BJ (cell line): Measurements from ENCODE around the gene PHF2. TPM values are rescaled to one million over a fixed set of nuclear protein-coding genes. Genes with fewer than 3 reads are reported as not detected.
A peak's percentile ranks its signal among the peaks of the same experiment; 100 is the strongest.

Experiments
- CTCF ChIA-PET: fragments of 350-600 bp; formaldehyde crosslinking; extraction: SDS; loops from one replicate; lab custom pipeline; 2021; ENCODE audit warnings: antibody characterized with exemption, inconsistent platforms; lab: Yijun Ruan, JAX
- POLR2A ChIA-PET: fragments of 300-600 bp; sonication (Branson Sonifier 250); formaldehyde crosslinking; extraction: SDS; loops from one replicate; lab custom pipeline; 2021; ENCODE audit warnings: antibody characterized with exemption; lab: Charles Lee
- DNase-seq: peaks from one replicate; pipeline ENCODE4 v3.0.0-alpha.2; 2011; ENCODE audit warnings: low read depth
- H3K27me3 ChIP-seq: 2 replicates; pipeline ENCODE4 v1.6.0; 2011; ENCODE audit warnings: low read length; ENCODE audit not compliant: control insufficient read depth, insufficient read depth
- H3K36me3 ChIP-seq: 2 replicates; pipeline ENCODE4 v1.5.1; 2011; ENCODE audit warnings: low read length; ENCODE audit not compliant: control insufficient read depth, insufficient read depth
- H3K4me3 ChIP-seq: 2 replicates; pipeline ENCODE4 v1.5.1; 2011; ENCODE audit warnings: low read depth, mild to moderate bottlenecking, control low read depth, low read length
- CTCF ChIP-seq: IDR thresholded peaks from 2 replicates; pipeline ENCODE4 v1.5.1; 2011; ENCODE audit warnings: low read depth, mild to moderate bottlenecking, control low read depth, inconsistent platforms, low read length, moderate library complexity; ENCODE audit not compliant: insufficient read depth
- polyA plus RNA-seq: library from polyadenylated mRNA; depleted of rRNA; stranded (reverse); fragments of >200 nt; gene quantifications from 2 replicates; pipeline ENCODE4 v1.2.3, GENCODE V29; 2011

Gene PHF2
- polyA plus RNA-seq, 1 experiment: 9.4 TPM

- H3K4me3 ChIP-seq: no peak overlapping the region
- ChIA-PET CTCF (no interaction called here), POLR2A (no interaction called here)
- TF ChIP-seq CTCF: no peak
- H3K27me3 ChIP-seq: no peaks in the 10 kb centered on the region
- peaks cover 24% of the 10 kb centered on the region for H3K36me3 ChIP-seq
- no peak for DNase-seq
These were observed 17.9 kb upstream of the PHF2 start for GRCh38 chr9:93558503-93558902.

GRCh38 chr9:93560991-93561390, 15.4 kb upstream of the PHF2 start:
- Histone ChIP-seq H3K27me3 (no peaks in the 10 kb centered on the region), H3K36me3 (peaks cover 29% of the 10 kb centered on the region), H3K4me3 (no peak overlapping the region)
- TF ChIP-seq CTCF: no peak
- POLR2A ChIA-PET: no interaction called here
- CTCF ChIA-PET: interaction anchor here (0.8 to 1.0 kb wide), 2 partner anchors 14 to 446 kb away, joined by 3 read pairs; no protein-coding TSS in a partner anchor
- no peak for DNase-seq

- peaks cover 27% of the 10 kb centered on the region for H3K36me3 ChIP-seq
- H3K27me3 ChIP-seq: no peaks in the 10 kb centered on the region
- H3K4me3 ChIP-seq: no peak overlapping the region
- POLR2A ChIA-PET: no interaction called here
- CTCF ChIA-PET: no interaction called here
- DNase-seq: no peak
- TF ChIP-seq CTCF: no peak
These were observed 14.2 kb upstream of the PHF2 start for GRCh38 chr9:93562157-93562556.

- peaks cover 13% of the 10 kb centered on the region for H3K36me3 ChIP-seq
- H3K27me3 ChIP-seq: no peaks in the 10 kb centered on the region
- H3K4me3 ChIP-seq: no peak overlapping the region
- TF ChIP-seq CTCF: no peak
- ChIA-PET POLR2A (interaction anchor here (0.7 kb wide), 1 partner anchor 516 kb away, joined by 7 read pairs; no protein-coding TSS in a partner anchor), CTCF (interaction anchor here (1.0 to 1.6 kb wide), 3 partner anchors 14 to 397 kb away, joined by 3 to 12 read pairs (median 6); no protein-coding TSS in a partner anchor)
- DNase-seq: no peak
These were observed 11.3 kb upstream of the PHF2 start for GRCh38 chr9:93565089-93565488.

GRCh38 chr9:93566408-93567270, 9.7 kb upstream of the PHF2 start:
- ChIA-PET CTCF (interaction anchor here (0.6 to 2.0 kb wide), 25 partner anchors 9 to 409 kb away, joined by 3 to 14 read pairs (median 4); partner anchors contain the start of genes FAM120AOS and PHF2), POLR2A (interaction anchor here (0.5 kb wide), 1 partner anchor 71 kb away, joined by 3 read pairs; no protein-coding TSS in a partner anchor)
- Histone ChIP-seq H3K27me3 (no peaks in the 10 kb centered on the region), H3K36me3 (peaks cover 12% of the 10 kb centered on the region), H3K4me3 (peak overlapping the region; percentile 54)
- DNase-seq: peak; percentile 75
- TF ChIP-seq CTCF: peak; percentile 93
